HL-60 (cell line): ENCODE results near the gene SERPINA1.
"Not testable (repeated sequence)": the region's sequence is repeated elsewhere in the genome, so short reads cannot be mapped to it uniquely, and the experiment has no call there.

ENCODE experiments used
- DNase-seq, 2 experiments: peaks; one replicate each; pipeline ENCODE4 v3.0.0-alpha.2; 2010 to 2020; ENCODE audit warnings: low read depth in 1 of 2, low spot score in 1 of 2
- H3K27ac ChIP-seq: fragments of 250-450 bp; sonication (Bioruptor Pico); replicated peaks from 2 replicates; pipeline ENCODE4 v1.5.1; 2020; ENCODE audit warnings: mild to moderate bottlenecking, moderate library complexity
- H3K27me3 ChIP-seq: fragments of 250-450 bp; sonication (Bioruptor Pico); 2 replicates; pipeline ENCODE4 v1.5.1; 2021; ENCODE audit warnings: mild to moderate bottlenecking, moderate library complexity; ENCODE audit not compliant: insufficient read depth, poor library complexity, severe bottlenecking
- H3K4me3 ChIP-seq: replicated peaks from 2 replicates; pipeline ENCODE4 v1.5.1; 2011; ENCODE audit warnings: mild to moderate bottlenecking, control low read depth, low read length; ENCODE audit not compliant: insufficient read depth
- GABPA ChIP-seq: IDR thresholded peaks from 2 replicates; pipeline ENCODE4 v1.6.1; 2012; ENCODE audit warnings: low read depth
- POLR2AphosphoS5 ChIP-seq: IDR thresholded peaks from 2 replicates; pipeline ENCODE4 v1.6.1; 2012; ENCODE audit warnings: low read depth
- SPI1 ChIP-seq: IDR thresholded peaks from 2 replicates; pipeline ENCODE4 v1.6.1; 2012; ENCODE audit warnings: low read depth, mild to moderate bottlenecking, borderline replicate concordance
- TF ChIP-seq, protein P1 (sequence below): IDR thresholded peaks from one replicate; pipeline ENCODE4 v1.5.1; 2011; ENCODE audit warnings: low read length, control low read depth, inconsistent platforms; ENCODE audit not compliant: insufficient read depth
- TF ChIP-seq, protein P2 (sequence below): IDR thresholded peaks from 2 replicates; pipeline ENCODE4 v1.6.1; 2012; ENCODE audit warnings: low read depth; ENCODE audit not compliant: insufficient replicate concordance

The SERPINA1 gene

DNA sequence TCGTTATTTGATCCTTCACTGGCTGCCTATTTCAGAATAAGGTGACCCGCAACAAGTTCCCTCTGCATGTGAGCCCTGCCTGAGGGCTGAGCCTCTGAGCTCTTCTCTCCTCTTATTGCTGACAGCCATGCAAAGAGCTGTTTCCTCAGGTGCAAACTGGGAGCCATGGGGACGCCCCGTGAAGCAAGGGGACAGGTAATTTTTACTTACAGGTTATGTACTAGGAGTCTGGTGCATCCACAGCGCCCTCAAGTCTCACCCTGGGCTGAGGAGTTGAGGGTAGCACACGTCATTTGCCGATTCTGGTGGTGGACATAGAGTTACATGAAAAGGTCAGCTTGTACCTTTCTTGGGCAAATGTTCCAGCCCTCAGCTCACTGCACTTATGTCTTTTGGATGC lies 39.1 kb downstream of the SERPINA1 start:
- no peaks in the 10 kb centered on the region for H3K27me3 ChIP-seq
- DNase-seq, result no peak
- TF ChIP-seq GABPA (no peak), SPI1 (no peak), POLR2AphosphoS5 (no peak)
- TF ChIP-seq, protein P1, sequence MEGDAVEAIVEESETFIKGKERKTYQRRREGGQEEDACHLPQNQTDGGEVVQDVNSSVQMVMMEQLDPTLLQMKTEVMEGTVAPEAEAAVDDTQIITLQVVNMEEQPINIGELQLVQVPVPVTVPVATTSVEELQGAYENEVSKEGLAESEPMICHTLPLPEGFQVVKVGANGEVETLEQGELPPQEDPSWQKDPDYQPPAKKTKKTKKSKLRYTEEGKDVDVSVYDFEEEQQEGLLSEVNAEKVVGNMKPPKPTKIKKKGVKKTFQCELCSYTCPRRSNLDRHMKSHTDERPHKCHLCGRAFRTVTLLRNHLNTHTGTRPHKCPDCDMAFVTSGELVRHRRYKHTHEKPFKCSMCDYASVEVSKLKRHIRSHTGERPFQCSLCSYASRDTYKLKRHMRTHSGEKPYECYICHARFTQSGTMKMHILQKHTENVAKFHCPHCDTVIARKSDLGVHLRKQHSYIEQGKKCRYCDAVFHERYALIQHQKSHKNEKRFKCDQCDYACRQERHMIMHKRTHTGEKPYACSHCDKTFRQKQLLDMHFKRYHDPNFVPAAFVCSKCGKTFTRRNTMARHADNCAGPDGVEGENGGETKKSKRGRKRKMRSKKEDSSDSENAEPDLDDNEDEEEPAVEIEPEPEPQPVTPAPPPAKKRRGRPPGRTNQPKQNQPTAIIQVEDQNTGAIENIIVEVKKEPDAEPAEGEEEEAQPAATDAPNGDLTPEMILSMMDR, result no peak
- TF ChIP-seq, protein P2, sequence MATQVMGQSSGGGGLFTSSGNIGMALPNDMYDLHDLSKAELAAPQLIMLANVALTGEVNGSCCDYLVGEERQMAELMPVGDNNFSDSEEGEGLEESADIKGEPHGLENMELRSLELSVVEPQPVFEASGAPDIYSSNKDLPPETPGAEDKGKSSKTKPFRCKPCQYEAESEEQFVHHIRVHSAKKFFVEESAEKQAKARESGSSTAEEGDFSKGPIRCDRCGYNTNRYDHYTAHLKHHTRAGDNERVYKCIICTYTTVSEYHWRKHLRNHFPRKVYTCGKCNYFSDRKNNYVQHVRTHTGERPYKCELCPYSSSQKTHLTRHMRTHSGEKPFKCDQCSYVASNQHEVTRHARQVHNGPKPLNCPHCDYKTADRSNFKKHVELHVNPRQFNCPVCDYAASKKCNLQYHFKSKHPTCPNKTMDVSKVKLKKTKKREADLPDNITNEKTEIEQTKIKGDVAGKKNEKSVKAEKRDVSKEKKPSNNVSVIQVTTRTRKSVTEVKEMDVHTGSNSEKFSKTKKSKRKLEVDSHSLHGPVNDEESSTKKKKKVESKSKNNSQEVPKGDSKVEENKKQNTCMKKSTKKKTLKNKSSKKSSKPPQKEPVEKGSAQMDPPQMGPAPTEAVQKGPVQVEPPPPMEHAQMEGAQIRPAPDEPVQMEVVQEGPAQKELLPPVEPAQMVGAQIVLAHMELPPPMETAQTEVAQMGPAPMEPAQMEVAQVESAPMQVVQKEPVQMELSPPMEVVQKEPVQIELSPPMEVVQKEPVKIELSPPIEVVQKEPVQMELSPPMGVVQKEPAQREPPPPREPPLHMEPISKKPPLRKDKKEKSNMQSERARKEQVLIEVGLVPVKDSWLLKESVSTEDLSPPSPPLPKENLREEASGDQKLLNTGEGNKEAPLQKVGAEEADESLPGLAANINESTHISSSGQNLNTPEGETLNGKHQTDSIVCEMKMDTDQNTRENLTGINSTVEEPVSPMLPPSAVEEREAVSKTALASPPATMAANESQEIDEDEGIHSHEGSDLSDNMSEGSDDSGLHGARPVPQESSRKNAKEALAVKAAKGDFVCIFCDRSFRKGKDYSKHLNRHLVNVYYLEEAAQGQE, result no peak
- H3K27ac ChIP-seq, result no peak overlapping the region
- no peak overlapping the region for H3K4me3 ChIP-seq

DNA sequence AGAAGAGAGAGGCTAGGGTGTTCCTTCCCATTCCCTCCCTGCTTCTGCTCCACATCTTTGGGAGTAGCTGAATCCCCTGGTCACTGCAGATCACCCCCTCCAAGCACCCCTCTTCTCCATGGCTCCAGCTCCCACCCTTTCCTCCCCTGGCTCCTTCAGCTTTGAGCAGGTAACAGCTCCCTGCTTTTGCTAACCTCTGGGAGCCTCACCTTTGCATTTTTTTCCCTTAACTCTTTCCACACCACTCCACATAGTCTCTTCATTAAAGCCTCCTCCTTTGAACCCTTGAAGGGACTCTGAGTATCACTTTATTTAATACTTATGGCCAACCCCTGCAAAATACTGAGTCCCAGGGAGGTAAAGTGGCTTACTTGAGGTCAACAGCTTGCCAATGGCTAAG lies 39.6 kb downstream of the SERPINA1 start:
- H3K27ac ChIP-seq, result no peak overlapping the region

DNA sequence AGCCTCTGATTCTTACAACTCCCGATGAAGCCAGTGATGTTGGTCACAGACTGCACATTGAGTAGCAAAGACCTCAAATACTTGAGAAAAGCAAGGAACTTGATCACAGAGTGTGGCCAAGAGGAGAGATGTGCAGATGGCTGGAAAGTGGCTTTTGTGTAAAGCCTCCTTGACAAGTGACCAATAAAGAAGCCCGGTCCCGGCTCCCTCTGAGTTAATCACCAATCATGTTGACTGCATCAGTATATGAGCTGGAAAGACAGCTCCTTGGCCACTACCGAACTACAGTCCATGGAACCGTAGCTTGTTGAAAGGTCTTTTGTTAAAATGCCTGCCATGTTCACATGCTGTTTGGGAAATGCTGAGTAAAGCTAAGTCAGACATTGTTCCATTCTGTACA lies 41.6 kb downstream of the SERPINA1 start:
- H3K4me3 ChIP-seq, result no peak overlapping the region
- no peak overlapping the region for H3K27ac ChIP-seq
- no peaks in the 10 kb centered on the region for H3K27me3 ChIP-seq
- TF ChIP-seq POLR2AphosphoS5 (no peak), SPI1 (no peak), GABPA (no peak)
- TF ChIP-seq, protein P2, result no peak
- TF ChIP-seq, protein P1, result no peak
- no peak for DNase-seq

More for the DNA sequence above, 39.6 kb downstream of the SERPINA1 start:
- TF ChIP-seq POLR2AphosphoS5 (no peak), GABPA (no peak), SPI1 (no peak)
- TF ChIP-seq, protein P2, result no peak
- TF ChIP-seq, protein P1, result no peak
- H3K27me3 ChIP-seq, result no peaks in the 10 kb centered on the region
- H3K4me3 ChIP-seq, result no peak overlapping the region
- DNase-seq, result no peak

DNA sequence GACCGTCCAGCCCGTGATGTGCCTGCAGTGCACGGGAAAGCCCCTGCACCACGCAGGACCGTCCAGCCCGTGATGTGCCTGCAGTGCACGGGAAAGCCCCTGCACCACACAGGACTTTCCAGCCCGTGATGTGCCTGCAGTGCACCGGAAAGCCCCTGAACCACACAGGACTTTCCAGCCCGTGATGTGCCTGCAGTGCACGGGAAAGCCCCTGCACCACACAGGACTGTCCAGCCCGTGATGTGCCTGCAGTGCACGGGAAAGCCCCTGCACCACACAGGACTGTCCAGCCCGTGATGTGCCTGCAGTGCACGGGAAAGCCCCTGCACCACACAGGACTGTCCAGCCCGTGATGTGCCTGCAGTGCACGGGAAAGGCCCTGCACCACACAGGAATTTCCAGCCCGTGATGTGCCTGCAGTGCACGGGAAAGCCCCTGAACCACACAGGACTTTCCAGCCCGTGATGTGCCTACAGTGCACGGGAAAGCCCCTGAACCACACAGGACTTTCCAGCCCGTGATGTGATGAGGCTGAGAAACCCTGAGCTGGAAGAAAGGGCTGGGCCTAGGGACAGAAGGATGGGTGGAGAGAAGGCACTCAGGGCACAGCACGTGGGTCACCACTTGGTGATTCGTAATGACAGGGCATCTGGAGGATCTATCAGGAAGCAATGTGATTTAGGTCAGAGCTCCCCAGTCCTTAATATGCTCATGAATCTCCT lies 42.2 kb downstream of the SERPINA1 start:
- H3K27ac ChIP-seq, H3K4me3 ChIP-seq, H3K27me3 ChIP-seq, DNase-seq: not testable (repeated sequence)
